HepG2 (cell line): ENCODE results near the gene SYNE2. TPM values are rescaled to one million over a fixed set of nuclear protein-coding genes. Genes with fewer than 3 reads are reported as not detected.

Experiments
- ATAC-seq: fragments of 200-7000 bp; cut with Tn5 transposase; 3 replicates; pipeline ENCODE4 v1.9.1; 2020; ENCODE audit warnings: mild to moderate bottlenecking, moderate library complexity
- BruUV-seq: library from RNA; stranded (reverse); fragments of 400-500 nt; replicated peaks from 2 replicates; lab custom pipeline; 2021; lab: Mats Ljungman, UMichigan
- CTCF ChIA-PET: fragments of 300-600 bp; formaldehyde crosslinking; extraction: SDS; loops from one replicate; lab custom pipeline; 2021; ENCODE audit warnings: low total read pairs, inconsistent platforms, low intra/inter-chr PET ratio; lab: Yijun Ruan, JAX
- POLR2A ChIA-PET: fragments of 350-600 bp; sonication (Branson Sonifier 250); formaldehyde crosslinking; loops from one replicate; lab custom pipeline; 2020; ENCODE audit warnings: antibody characterized with exemption, inconsistent platforms; lab: Yijun Ruan, JAX
- DNase-seq: peaks from one replicate; pipeline ENCODE4 v3.0.0-alpha.2; 2015; ENCODE audit warnings: low spot score
- FAIRE-seq: peaks from 3 replicates; lab custom pipeline; 2011; peaks lifted over from hg19 to GRCh38; lab: Jason Lieb, UNC
- H2AFZ ChIP-seq: one replicate; pipeline ENCODE4 v1.6.1; 2011; ENCODE audit warnings: low read length, inconsistent platforms
- H3K27ac ChIP-seq: fragments of 300-600 bp; 3 replicates; pipeline ENCODE4 v1.8.0; 2011; ENCODE audit warnings: mixed run types, mild to moderate bottlenecking, mixed read lengths, low read length, inconsistent platforms; ENCODE audit not compliant: insufficient read depth; ENCODE audit errors: extremely low read length
- H3K27me3 ChIP-seq, 2 experiments: fragments of 200-600 bp in 1 of 2; 2 replicates in 1 of 2; 3 replicates in 1 of 2; pipeline versions ENCODE4 v1.6.0 to v1.8.0; 2011; ENCODE audit warnings: low read length in 2 of 2, mild to moderate bottlenecking in 2 of 2, moderate library complexity in 2 of 2, inconsistent platforms in 1 of 2; ENCODE audit not compliant: insufficient read depth in 2 of 2, control insufficient read depth in 1 of 2
- H3K36me3 ChIP-seq, 2 experiments: fragments of 200-600 bp in 1 of 2; replicated peaks in 1 of 2; 2 replicates in 1 of 2; 3 replicates in 1 of 2; pipeline versions ENCODE4 v1.5.1 to v1.8.0; 2011; ENCODE audit warnings: low read length in 2 of 2, inconsistent platforms in 1 of 2; ENCODE audit not compliant: insufficient read depth in 2 of 2, control insufficient read depth in 1 of 2
- H3K4me1 ChIP-seq: 2 replicates; pipeline ENCODE4 v1.5.1; 2012; ENCODE audit warnings: low read length, inconsistent platforms; ENCODE audit not compliant: insufficient read depth
- H3K4me2 ChIP-seq: 2 replicates; pipeline ENCODE4 v1.6.0; 2011; ENCODE audit warnings: low read depth, low read length, inconsistent platforms
- H3K4me3 ChIP-seq, 3 experiments: fragments of 200-600 bp in 1 of 3; sonication (generic), shearing (Covaris generic) in 1 of 3; replicated peaks in 1 of 3; 2 replicates each; pipeline ENCODE4 v1.5.1; 2011 to 2016; ENCODE audit warnings: low read length in 3 of 3, inconsistent platforms in 2 of 3, low read depth in 2 of 3, mild to moderate bottlenecking in 2 of 3, control low read depth in 1 of 3, mixed read lengths in 1 of 3; ENCODE audit not compliant: insufficient read depth in 1 of 3
- H3K79me2 ChIP-seq: one replicate; pipeline ENCODE4 v1.6.1; 2011; ENCODE audit warnings: low read length, inconsistent platforms; ENCODE audit not compliant: insufficient read depth
- H3K9ac ChIP-seq: 2 replicates; pipeline ENCODE4 v1.6.0; 2011; ENCODE audit warnings: mild to moderate bottlenecking, low read depth, low read length, inconsistent platforms; ENCODE audit not compliant: insufficient read depth
- H3K9me3 ChIP-seq: 2 replicates; pipeline ENCODE4 v1.5.1; 2012; ENCODE audit warnings: mild to moderate bottlenecking, low read length
- H4K20me1 ChIP-seq: 2 replicates; pipeline ENCODE4 v1.6.0; 2011; ENCODE audit warnings: inconsistent platforms, mild to moderate bottlenecking, low read length, moderate library complexity; ENCODE audit not compliant: insufficient read depth
- CCDC6 ChIP-seq: sonication (generic); formaldehyde crosslinking; IDR thresholded peaks from 2 replicates; pipeline ENCODE4 v1.8.1; 2022; ENCODE audit warnings: mild to moderate bottlenecking, missing genetic modification reagents, moderate library complexity
- CHCHD3 ChIP-seq: sonication (generic); formaldehyde crosslinking; IDR thresholded peaks from 2 replicates; pipeline ENCODE4 v1.8.0; 2022; ENCODE audit warnings: mild to moderate bottlenecking, missing genetic modification reagents, moderate library complexity
- ETS1 ChIP-seq: sonication (generic); formaldehyde crosslinking; IDR thresholded peaks from 2 replicates; pipeline ENCODE4 v1.4.0; 2020; ENCODE audit warnings: missing genetic modification reagents
- GATA4 ChIP-seq: sonication (generic); IDR thresholded peaks from 2 replicates; pipeline ENCODE4 v1.6.1; 2016; ENCODE audit warnings: antibody characterized with exemption, low read depth, borderline replicate concordance
- HOXA3 ChIP-seq: sonication (generic); formaldehyde crosslinking; IDR thresholded peaks from 2 replicates; pipeline ENCODE4 v1.5.0; 2020; ENCODE audit warnings: missing genetic modification reagents
- NFYC ChIP-seq: IDR thresholded peaks from 2 replicates; pipeline ENCODE4 v1.6.1; 2016; ENCODE audit warnings: missing genetic modification reagents, missing compliant biosample characterization
- ZNF484 ChIP-seq: sonication (generic); formaldehyde crosslinking; IDR thresholded peaks from 2 replicates; pipeline ENCODE4 v1.5.1; 2020; ENCODE audit warnings: mild to moderate bottlenecking, low read depth, missing genetic modification reagents, borderline replicate concordance
- ZNF619 ChIP-seq: sonication (generic); formaldehyde crosslinking; IDR thresholded peaks from 2 replicates; pipeline ENCODE4 v1.4.0; 2020; ENCODE audit warnings: mild to moderate bottlenecking, missing genetic modification reagents
- ZSCAN22 ChIP-seq: sonication (generic); formaldehyde crosslinking; IDR thresholded peaks from 2 replicates; pipeline ENCODE4 v1.4.0; 2020; ENCODE audit warnings: mild to moderate bottlenecking, missing genetic modification reagents
- WGBS: methylation state at CpG from one replicate; pipeline ENCODE4 v1.1.6; 2017; ENCODE audit warnings: low lambda C conversion rate; 5-methylcytosine and 5-hydroxymethylcytosine counted together
- in situ Hi-C: cut with HindIII; loops from 2 replicates; pipeline ENCODE4 v1.10.0; 2017; ENCODE audit warnings: low pct_unique_long_range_greater_than_20kb; ENCODE audit not compliant: extremely low pct_ligation_motif_present
- intact Hi-C: fragments of 100-400 bp; cut with micrococcal nuclease; formaldehyde crosslinking; loops from one replicate; pipeline ENCODE4 v1.10.0; 2022; ENCODE audit not compliant: unreplicated experiment
- polyA plus RNA-seq, 8 experiments: library from polyadenylated mRNA; depleted of rRNA in 3 of 8; stranded (reverse) in 7 of 8; unstranded in 1 of 8; fragments of >200 nt; fragmentation: Illumina TruSeq in 4 of 8; extraction: Trizol in 4 of 8; gene quantifications; 2 replicates each; pipeline versions ENCODE4 v1.2.1 to v1.2.3, GENCODE V29; 2011 to 2016; ENCODE audit warnings: low read depth in 4 of 8, missing spikeins in 1 of 8, mixed read lengths in 1 of 8; ENCODE audit not compliant: insufficient read depth in 1 of 8
- total RNA-seq, 5 experiments: library from RNA; depleted of rRNA; stranded (reverse); fragments of >200 nt; fragmentation: Illumina TruSeq; extraction: Trizol; gene quantifications; 2 replicates each; pipeline ENCODE4 v1.2.3, GENCODE V29; 2016; ENCODE audit warnings: low read depth in 1 of 5
- TF ChIP-seq, protein P1 (sequence below): sonication (generic); formaldehyde crosslinking; conservative IDR thresholded peaks from 2 replicates; pipeline ENCODE4 v1.8.1; 2023; ENCODE audit warnings: missing genetic modification reagents
- TF ChIP-seq, protein P2 (sequence below): sonication (generic); formaldehyde crosslinking; IDR thresholded peaks from 2 replicates; pipeline ENCODE4 v1.8.0; 2022; ENCODE audit warnings: missing genetic modification reagents, mild to moderate bottlenecking, inconsistent platforms, borderline replicate concordance
- TF ChIP-seq, protein P3 (sequence below): sonication (generic); formaldehyde crosslinking; IDR thresholded peaks from 2 replicates; pipeline ENCODE4 v1.4.0; 2020; ENCODE audit warnings: missing genetic modification reagents
- TF ChIP-seq, protein P4 (sequence below): sonication (generic); formaldehyde crosslinking; IDR thresholded peaks from 2 replicates; pipeline ENCODE4 v1.5.0; 2020; ENCODE audit warnings: mild to moderate bottlenecking, missing genetic modification reagents

SYNE2 gene
- total and polyA plus RNA-seq, 2 of the 13 experiments (the other 11 are each of a cell fraction or from before 2014, with no cell fraction given), result 6.2 to 13.3 TPM

DNA sequence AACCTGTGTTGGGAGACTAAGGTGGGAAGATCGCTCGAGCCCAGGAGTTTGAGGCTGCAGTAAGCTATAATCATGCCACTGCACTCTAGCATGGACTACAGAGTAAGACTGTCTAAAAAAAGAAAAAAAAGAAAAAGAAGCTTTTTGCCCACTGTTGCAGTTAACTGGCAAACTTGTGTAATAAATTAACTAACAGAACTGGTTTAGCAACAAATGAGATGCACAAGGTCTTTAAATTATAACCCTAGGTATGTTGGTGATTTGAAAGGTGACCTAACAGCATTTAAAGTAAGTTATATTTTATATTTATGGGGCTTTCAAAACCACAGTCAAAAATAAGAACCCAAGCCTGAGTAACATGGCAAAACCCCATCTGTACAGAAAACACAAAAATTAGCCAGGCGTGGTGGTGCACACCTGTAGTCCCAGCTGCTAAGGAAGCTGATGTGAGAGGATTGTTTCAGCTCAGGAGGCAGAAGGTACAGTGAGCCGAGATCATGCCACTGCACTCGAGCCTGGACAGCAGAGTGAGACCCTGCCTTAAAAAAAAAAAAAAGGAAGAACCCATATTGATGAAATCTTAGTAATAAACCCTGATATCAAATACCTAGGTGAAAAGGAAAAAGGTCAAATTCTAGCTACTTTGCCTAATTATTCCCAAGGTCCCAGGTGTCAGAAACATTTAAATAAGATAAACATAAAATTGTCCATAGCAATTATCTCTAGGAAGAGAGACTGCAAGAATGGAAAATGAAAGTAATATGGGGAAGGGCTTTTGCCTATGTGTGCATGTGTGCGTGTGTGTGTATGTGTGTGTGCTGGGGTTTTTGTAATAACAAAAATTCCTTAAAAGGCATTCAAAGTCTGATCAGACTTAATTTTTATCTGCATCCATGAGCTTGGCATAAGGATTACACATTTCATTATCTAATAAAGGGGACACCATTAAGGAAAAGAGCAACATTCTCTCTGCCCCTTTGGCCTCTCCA lies 15.4 kb downstream of the SYNE2 start:
- Histone ChIP-seq H3K9ac (no peak overlapping the region), H3K9me3 (no peaks in the 10 kb centered on the region), H3K79me2 (no peaks in the 10 kb centered on the region), H3K4me2 (no peak overlapping the region), H3K4me1 (peaks cover 15% of the 10 kb centered on the region), H3K36me3 (no peaks in the 10 kb centered on the region), H3K27ac (no peak overlapping the region), H3K27me3 (no peaks in the 10 kb centered on the region), H3K4me3 (no peak overlapping the region), H2AFZ (no peak overlapping the region), H4K20me1 (no peaks in the 10 kb centered on the region)
- ATAC-seq, result no peak
- no TSS peak for BruUV-seq
- in situ Hi-C loops, result no loop called here
- intact Hi-C loops, result no loop called here
- no peak for DNase-seq
- CTCF ChIA-PET, result no interaction called here
- no peak for FAIRE-seq
- WGBS, result 71% methylated on average over 6 of the region's 6 CpGs
- POLR2A ChIA-PET, result no interaction called here
- TF ChIP-seq, protein P1, sequence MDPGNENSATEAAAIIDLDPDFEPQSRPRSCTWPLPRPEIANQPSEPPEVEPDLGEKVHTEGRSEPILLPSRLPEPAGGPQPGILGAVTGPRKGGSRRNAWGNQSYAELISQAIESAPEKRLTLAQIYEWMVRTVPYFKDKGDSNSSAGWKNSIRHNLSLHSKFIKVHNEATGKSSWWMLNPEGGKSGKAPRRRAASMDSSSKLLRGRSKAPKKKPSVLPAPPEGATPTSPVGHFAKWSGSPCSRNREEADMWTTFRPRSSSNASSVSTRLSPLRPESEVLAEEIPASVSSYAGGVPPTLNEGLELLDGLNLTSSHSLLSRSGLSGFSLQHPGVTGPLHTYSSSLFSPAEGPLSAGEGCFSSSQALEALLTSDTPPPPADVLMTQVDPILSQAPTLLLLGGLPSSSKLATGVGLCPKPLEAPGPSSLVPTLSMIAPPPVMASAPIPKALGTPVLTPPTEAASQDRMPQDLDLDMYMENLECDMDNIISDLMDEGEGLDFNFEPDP, result no peak
- no peak for TF ChIP-seq ZSCAN22 (CRISPR knock-in tag)
- no peak for TF ChIP-seq ZNF619
- TF ChIP-seq ETS1 (CRISPR knock-in tag), result no peak
- TF ChIP-seq, protein P2, sequence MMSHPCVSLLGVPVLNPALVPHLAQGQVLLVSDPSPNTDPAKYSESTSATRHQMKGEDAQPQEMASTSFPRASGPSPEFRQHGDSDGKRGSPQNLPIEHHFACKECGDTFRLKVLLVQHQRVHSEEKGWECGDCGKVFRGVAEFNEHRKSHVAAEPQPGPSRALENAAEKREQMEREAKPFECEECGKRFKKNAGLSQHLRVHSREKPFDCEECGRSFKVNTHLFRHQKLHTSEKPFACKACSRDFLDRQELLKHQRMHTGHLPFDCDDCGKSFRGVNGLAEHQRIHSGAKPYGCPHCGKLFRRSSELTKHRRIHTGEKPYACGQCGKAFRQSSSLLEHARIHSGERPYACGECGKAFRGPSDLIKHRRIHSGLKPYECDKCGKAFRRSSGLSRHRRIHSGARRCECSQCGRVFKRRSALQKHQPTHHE, result no peak
- TF ChIP-seq CCDC6 (CRISPR knock-in tag), result no peak
- no peak for TF ChIP-seq NFYC (CRISPR knock-in tag)
- TF ChIP-seq, protein P3, sequence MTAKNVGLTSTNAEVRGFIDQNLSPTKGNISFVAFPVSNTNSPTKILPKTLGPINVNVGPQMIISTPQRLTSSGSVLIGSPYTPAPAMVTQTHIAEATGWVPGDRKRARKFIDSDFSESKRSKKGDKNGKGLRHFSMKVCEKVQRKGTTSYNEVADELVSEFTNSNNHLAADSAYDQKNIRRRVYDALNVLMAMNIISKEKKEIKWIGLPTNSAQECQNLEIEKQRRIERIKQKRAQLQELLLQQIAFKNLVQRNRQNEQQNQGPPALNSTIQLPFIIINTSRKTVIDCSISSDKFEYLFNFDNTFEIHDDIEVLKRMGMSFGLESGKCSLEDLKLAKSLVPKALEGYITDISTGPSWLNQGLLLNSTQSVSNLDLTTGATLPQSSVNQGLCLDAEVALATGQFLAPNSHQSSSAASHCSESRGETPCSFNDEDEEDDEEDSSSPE (CRISPR knock-in tag), result no peak
- TF ChIP-seq, protein P4, sequence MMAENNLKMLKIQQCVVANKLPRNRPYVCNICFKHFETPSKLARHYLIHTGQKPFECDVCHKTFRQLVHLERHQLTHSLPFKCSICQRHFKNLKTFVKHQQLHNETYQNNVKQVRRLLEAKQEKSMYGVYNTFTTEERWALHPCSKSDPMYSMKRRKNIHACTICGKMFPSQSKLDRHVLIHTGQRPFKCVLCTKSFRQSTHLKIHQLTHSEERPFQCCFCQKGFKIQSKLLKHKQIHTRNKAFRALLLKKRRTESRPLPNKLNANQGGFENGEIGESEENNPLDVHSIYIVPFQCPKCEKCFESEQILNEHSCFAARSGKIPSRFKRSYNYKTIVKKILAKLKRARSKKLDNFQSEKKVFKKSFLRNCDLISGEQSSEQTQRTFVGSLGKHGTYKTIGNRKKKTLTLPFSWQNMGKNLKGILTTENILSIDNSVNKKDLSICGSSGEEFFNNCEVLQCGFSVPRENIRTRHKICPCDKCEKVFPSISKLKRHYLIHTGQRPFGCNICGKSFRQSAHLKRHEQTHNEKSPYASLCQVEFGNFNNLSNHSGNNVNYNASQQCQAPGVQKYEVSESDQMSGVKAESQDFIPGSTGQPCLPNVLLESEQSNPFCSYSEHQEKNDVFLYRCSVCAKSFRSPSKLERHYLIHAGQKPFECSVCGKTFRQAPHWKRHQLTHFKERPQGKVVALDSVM (CRISPR knock-in tag), result no peak
- no peak for TF ChIP-seq CHCHD3 (CRISPR knock-in tag)
- no peak for TF ChIP-seq ZNF484
- TF ChIP-seq GATA4, result no peak
- no peak for TF ChIP-seq HOXA3 (CRISPR knock-in tag)
